ENCODE measurements around the gene ABHD16A. TPM values are rescaled to one million over a fixed set of nuclear protein-coding genes. Genes with fewer than 3 reads are reported as not detected.

Gene ABHD16A
- total and polyA plus RNA-seq, 2 of the 13 experiments (the other 11 are each of a cell fraction or from before 2014, with no cell fraction given) = 43.5 to 45.4 TPM

GRCh38 chr6:31664790-31665500 is 38.2 kb downstream of the ABHD16A start, which contains the start of gene GPANK1 (continued):
- TF ChIP-seq MNT (IDR thresholded peaks at IDR 0.05) = peak; percentile 86
- no peak for TF ChIP-seq ZNF720 (CRISPR knock-in tag; IDR thresholded peaks at IDR 0.05)
- TF ChIP-seq ARHGAP35 (CRISPR knock-in tag; IDR thresholded peaks at IDR 0.05; ENCODE audit: borderline replicate concordance) = peak; percentile 79; the same call in 1 of the 2 replicates
- 0 out of 2 replicates have a peak, but pooled peaks have one; percentile 67 for TF ChIP-seq PITX1 (CRISPR knock-in tag; IDR thresholded peaks at IDR 0.05)
- 0 out of 2 replicates have a peak, but pooled peaks have one; percentile 61 for TF ChIP-seq DMAP1 (CRISPR knock-in tag; IDR thresholded peaks at IDR 0.05)
- TF ChIP-seq SAFB2 (CRISPR knock-in tag; IDR thresholded peaks at IDR 0.05; ENCODE audit: borderline replicate concordance, low read depth) = peak; percentile 72
- peak; percentile 39; the same call in 1 of the 2 replicates for TF ChIP-seq MLXIP (CRISPR knock-in tag; IDR thresholded peaks at IDR 0.05; ENCODE audit: borderline replicate concordance)
- TF ChIP-seq THYN1 (CRISPR knock-in tag; IDR thresholded peaks at IDR 0.05; ENCODE audit: borderline replicate concordance, low read depth) = no peak
- no peak; the same call in 1 of the 2 replicates for TF ChIP-seq BCL3 (CRISPR knock-in tag; IDR thresholded peaks at IDR 0.05)
- peak; percentile 89; the same call in 1 of the 2 replicates for TF ChIP-seq CREBL2 (CRISPR knock-in tag; IDR thresholded peaks at IDR 0.05; ENCODE audit: borderline replicate concordance)
- no peak; the same call in none of the 2 replicates for TF ChIP-seq FOSL2 (CRISPR knock-in tag; IDR thresholded peaks at IDR 0.05)
- TF ChIP-seq TBX2 (CRISPR knock-in tag; IDR thresholded peaks at IDR 0.05; ENCODE audit: borderline replicate concordance) = peak; percentile 82
- TF ChIP-seq ZNF142 (CRISPR knock-in tag; IDR thresholded peaks at IDR 0.05) = 0 out of 2 replicates have a peak, but pooled peaks have one; percentile 34
- no peak for TF ChIP-seq NFKBIZ (CRISPR knock-in tag; IDR thresholded peaks at IDR 0.05)
- TF ChIP-seq RAD51 (IDR thresholded peaks at IDR 0.05; ENCODE audit: borderline replicate concordance) = no peak
- TF ChIP-seq ZNF12 (CRISPR knock-in tag; IDR thresholded peaks at IDR 0.05) = no peak; the same call in 1 of the 2 replicates
- no peak; the same call in 1 of the 2 replicates for TF ChIP-seq HES4 (CRISPR knock-in tag; IDR thresholded peaks at IDR 0.05; ENCODE audit: borderline replicate concordance)
